NCI-H446 (cell line): Measurements from ENCODE around the gene UBE3D.
"Not testable (repeated sequence)": the region's sequence is repeated elsewhere in the genome, so short reads cannot be mapped to it uniquely, and the experiment has no call there.

Experiments
- DNase-seq, 2 experiments: peaks; one replicate each; lab custom pipeline; 2025; lab: John Stamatoyannopoulos, UW

Gene UBE3D

GRCh38 chr6:82872185-82872584 lies 193.5 kb downstream of the UBE3D start:
- no peak for DNase-seq

DNA sequence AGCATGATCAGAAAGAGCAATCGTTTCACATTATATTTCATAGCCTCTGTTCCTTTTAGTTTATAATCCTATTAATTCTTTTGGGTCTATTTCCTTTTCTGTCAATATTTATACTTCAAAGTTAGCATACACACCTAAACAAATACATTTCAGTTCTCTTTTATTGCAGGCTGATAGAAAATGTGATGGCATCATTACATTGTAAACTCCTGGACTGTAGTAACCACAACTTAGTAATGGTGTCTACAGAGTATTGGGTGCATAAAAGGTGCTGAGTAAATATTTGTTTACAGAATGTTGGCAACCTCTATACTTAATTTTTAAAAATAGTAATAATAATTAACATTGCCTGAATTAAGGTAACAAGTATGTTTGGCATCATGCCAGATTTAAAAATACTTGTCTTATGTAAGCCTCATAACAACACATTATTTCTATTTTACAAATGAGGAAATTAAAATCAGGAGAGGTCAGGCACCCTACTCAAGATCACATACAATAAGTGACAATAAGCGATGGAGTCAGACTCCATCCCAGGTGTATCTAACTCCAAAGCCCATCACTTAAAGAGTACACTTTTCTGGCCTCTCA lies 195.0 kb downstream of the UBE3D start:
- DNase-seq: no peak

DNA sequence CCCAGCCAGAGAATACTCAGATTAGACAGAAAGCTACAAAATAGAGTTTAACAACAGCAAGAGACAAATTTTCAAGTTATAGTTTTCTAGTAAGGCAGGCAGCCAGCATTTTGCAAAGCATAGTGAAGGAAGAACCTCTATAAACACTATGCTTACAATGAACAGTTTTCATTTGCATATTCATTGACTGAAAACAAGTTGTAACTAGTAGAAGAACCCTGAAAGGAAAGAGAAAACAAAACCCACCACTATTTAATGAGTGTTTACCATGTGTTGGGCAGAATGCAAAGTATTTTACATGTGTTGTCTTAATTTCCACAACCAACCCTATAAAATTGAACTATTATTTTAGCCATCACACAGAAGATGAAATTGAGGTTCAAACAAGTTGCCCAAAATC lies 196.1 kb downstream of the UBE3D start:
- DNase-seq: no peak

DNA sequence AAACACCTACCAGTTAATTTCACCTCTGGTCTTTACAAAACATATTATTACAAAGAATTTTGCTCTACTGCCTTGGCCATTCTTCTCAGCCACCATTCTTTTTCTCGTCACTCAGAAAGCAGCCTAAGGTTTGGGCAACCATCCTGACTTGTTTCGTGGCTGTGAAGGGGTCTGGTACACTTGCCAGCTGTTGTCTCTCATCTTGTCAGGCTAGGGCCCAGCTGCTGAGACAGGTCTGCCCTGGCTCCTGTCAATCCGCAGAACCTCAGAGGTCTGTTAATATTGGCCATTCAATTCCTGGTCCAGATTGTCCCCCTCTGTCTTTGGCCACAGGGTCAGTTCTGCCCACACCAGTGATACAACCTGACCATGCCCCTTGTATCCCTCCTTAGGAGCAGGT lies 197.7 kb downstream of the UBE3D start:
- no peak for DNase-seq

DNA sequence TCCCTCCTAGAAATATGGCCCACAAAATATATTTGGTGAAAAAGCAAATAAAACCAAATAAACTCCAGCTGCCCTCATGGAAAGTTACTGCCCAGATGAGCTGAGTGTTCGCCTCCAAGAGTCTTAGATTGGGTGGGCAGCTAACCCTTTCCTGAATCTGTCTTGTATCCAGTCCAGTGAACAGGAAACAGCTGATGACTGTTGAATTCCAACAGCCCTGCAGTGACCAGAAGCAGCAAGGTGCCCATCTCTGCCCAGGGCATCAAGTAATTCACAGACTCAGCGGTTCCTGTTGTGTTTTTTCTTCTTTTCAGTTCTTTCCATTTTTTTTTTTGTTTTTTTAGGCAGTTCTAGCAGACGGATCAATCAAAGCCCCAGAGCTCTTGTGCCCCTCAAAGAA lies 199.2 kb downstream of the UBE3D start:
- no peak for DNase-seq

- DNase-seq: no peak
Measured at GRCh38 chr6:82865461-82865860, 200.2 kb downstream of the UBE3D start.

GRCh38 chr6:82863781-82864180 lies 201.9 kb downstream of the UBE3D start:
- DNase-seq: no peak

DNA sequence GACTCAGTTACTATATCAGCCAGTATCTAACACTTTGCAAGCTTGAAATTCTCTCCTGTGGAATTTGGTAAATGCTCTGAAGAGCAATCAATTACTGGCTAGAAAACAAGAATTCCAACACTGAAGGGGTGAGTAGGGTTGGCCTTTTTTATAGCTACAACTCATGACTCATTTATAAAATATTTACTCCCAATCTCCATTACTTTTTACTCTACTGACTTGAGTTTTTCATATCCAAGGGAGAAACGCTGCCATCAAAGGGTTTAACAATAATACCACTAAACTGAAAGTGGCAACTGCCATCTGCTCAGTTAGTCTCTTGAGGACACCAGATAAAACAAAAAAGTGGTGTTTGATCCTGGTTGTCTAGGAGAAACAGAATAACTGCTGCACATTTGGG lies 203.1 kb downstream of the UBE3D start:
- no peak for DNase-seq

- no peak for DNase-seq
Measured at GRCh38 chr6:82861121-82861520, 204.5 kb downstream of the UBE3D start.

DNA sequence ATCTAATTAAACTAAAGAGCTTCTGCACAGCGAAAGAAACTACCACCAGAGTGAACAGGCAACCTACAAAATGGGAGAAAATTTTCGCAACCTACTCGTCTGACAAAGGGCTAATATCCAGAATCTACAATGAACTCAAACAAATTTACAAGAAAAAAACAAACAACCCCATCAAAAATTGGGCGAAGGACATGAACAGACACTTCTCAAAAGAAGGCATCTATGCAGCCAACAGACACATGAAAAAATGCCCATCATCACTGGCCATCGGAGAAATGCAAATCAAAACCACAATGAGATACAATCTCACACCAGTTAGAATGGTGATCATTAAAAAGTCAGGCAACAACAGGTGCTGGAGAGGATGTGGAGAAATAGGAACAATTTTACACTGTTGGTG lies 209.6 kb downstream of the UBE3D start:
- DNase-seq: not testable (repeated sequence)

GRCh38 chr6:82852904-82853303 lies 212.7 kb downstream of the UBE3D start:
- DNase-seq: not testable (repeated sequence)

- no peak for DNase-seq
Measured at GRCh38 chr6:82843291-82843885, 222.3 kb downstream of the UBE3D start.

- no peak for DNase-seq
Measured at GRCh38 chr6:82842721-82843120, 222.9 kb downstream of the UBE3D start.
